Measurements from ENCODE around the gene PLEKHA7. TPM values are rescaled to one million over a fixed set of nuclear protein-coding genes. Genes with fewer than 3 reads are reported as not detected.

The PLEKHA7 gene
- polyA plus RNA-seq, 6 donors from 2014 or later, result 0.15 to 0.16 TPM; not detected in 4

- Mint-ChIP-seq H3K27me3 (peaks cover 11 to 15% (median 13%) of the 10 kb centered on the region in 3 donors), H3K36me3 (no peaks in the 10 kb centered on the region), H3K27ac (no peak overlapping the region), H3K9me3 (no peaks in the 10 kb centered on the region), H3K4me1 (no peaks in the 10 kb centered on the region), H3K4me3 (no peak overlapping the region)
- DNase-seq (no peak), ATAC-seq (ENCODE audit: low read depth in 2 of 2) (no peak)
Measured at GRCh38 chr11:16935518-16936302, 78.5 kb downstream of the PLEKHA7 start.

GRCh38 chr11:16933756-16934603 is 80.2 kb downstream of the PLEKHA7 start:
- Mint-ChIP-seq H3K27me3 (peaks cover 11 to 15% (median 13%) of the 10 kb centered on the region in 3 donors), H3K4me1 (no peaks in the 10 kb centered on the region)

DNA sequence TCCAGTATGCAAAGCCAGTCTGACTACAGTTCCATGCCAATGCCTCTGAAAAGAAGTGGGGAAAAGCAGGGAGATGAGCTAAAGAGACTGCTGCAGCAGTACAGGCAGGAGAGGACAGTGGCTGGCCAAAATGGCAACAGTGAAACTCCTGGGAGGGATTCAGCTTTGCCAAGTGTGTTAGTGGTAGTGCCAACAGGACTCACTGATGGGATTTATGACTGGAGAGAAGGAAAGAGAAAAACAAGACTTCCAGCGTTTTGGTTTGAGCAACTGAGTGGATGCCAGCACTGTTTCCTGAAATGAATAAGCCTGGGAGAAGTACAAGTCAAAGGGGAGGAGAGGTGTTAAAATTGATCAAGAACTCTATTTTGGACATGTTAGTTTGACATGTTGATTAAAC is 80.9 kb downstream of the PLEKHA7 start:
- ATAC-seq (ENCODE audit: low read depth in 2 of 2), result no peak
- peaks cover 11 to 15% (median 13%) of the 10 kb centered on the region in 3 donors for H3K27me3 Mint-ChIP-seq

More at GRCh38 chr11:16933756-16934603, 80.2 kb downstream of the PLEKHA7 start:
- no peak for ATAC-seq (ENCODE audit: low read depth in 2 of 2)
- Mint-ChIP-seq H3K4me3 (no peak overlapping the region), H3K27ac (no peak overlapping the region), H3K9me3 (no peaks in the 10 kb centered on the region), H3K36me3 (no peaks in the 10 kb centered on the region)
- no peak for DNase-seq

GRCh38 chr11:16928044-16928443 is 86.2 kb downstream of the PLEKHA7 start:
- ATAC-seq (ENCODE audit: low read depth in 2 of 2), result no peak
- Mint-ChIP-seq H3K4me1 (peaks cover 15 to 27% (median 25%) of the 10 kb centered on the region in 3 donors), H3K36me3 (peaks cover 4 to 5% of the 10 kb centered on the region in 2 donors), H3K27me3 (peaks cover 25 to 40% (median 38%) of the 10 kb centered on the region in 3 donors), H3K27ac (no peak overlapping the region), H3K9me3 (no peaks in the 10 kb centered on the region), H3K4me3 (no peak overlapping the region)
- DNase-seq, result no peak

More for the DNA sequence above, 80.9 kb downstream of the PLEKHA7 start:
- DNase-seq, result no peak
- Mint-ChIP-seq H3K36me3 (no peaks in the 10 kb centered on the region), H3K4me3 (no peak overlapping the region), H3K27ac (no peak overlapping the region), H3K9me3 (no peaks in the 10 kb centered on the region), H3K4me1 (no peaks in the 10 kb centered on the region)

DNA sequence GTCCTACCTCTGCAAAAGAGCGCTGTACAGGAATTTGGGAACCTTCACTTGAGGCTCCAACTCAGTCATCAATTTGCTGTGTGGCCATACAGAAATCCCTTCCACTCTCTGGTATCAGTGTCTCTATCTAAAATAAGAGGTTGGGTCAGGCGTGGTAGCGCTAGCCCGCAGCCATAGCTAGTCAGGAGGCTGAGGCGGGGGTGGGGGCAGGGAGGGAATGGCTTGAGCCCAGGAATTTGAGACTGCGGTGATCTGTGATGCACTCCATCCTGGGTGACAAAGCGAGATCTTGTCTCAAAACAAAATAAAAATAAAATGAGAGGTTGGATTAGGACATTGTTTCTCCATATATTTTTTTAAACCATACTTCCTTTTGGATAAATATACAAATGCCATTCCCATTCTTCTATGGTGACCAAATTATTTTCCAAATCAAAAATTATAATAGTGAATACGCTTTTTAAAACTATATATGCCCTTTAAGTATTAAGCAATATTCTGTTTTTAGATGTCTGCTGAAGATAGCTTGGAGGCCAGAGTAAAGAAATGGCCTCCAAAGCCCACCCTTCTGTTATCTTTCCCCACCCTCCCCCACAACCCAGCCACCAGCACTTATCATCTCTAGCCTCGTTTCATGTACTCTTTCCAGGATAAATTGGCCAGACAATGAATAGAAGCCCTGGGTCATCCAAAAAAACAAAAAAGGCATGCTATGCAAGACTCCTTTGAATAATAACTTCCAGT is 87.2 kb downstream of the PLEKHA7 start:
- Mint-ChIP-seq H3K27me3 (peaks cover 18 to 42% (median 38%) of the 10 kb centered on the region in 3 donors), H3K4me3 (peak overlapping the region in 1 of 8 donors; percentile 20), H3K27ac (no peak overlapping the region)

DNA sequence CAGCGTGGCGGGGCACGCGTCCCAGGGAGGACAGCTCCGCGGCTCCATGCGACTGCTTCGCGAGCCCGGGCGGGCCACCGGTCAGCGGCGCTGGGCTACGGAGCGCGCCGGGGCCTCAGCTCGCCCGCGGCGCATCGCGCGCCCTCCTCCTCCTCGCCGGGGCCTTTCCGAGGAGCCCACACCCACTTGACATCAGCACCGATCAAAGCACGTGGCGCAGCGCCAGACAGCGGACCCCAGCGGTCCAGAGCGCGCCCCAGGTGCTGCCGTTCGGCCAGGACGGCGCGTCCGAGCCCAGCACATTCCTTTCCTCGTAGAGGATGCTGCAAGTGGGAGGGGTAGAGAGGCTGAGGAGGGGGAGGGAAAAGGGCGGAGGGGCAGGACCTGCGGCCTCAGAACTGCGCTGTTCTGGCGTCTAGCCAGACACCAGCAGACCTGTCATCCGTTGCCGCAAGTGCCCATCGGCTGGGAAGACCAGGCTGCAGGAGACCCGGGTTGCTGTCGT is 88.6 kb downstream of the PLEKHA7 start:
- peaks cover 4 to 5% of the 10 kb centered on the region in 2 donors for H3K36me3 Mint-ChIP-seq
- H3K27me3 Mint-ChIP-seq, result peaks cover 24 to 42% (median 38%) of the 10 kb centered on the region in 3 donors
- peak overlapping the region; percentile 55 to 89 (median 77) for H3K4me3 Mint-ChIP-seq
- peaks cover 15 to 27% (median 27%) of the 10 kb centered on the region in 3 donors for H3K4me1 Mint-ChIP-seq
- no peak for DNase-seq
- peak overlapping the region in 1 of 6 donors; percentile 7 for H3K27ac Mint-ChIP-seq
- no peaks in the 10 kb centered on the region for H3K9me3 Mint-ChIP-seq
- ATAC-seq (ENCODE audit: low read depth in 2 of 2), result peak; percentile 34 to 38

More for the DNA sequence above, 87.2 kb downstream of the PLEKHA7 start:
- H3K9me3 Mint-ChIP-seq, result no peaks in the 10 kb centered on the region
- DNase-seq (no peak), ATAC-seq (ENCODE audit: low read depth in 2 of 2) (no peak)
- H3K36me3 Mint-ChIP-seq, result peaks cover 4 to 5% of the 10 kb centered on the region in 2 donors
- H3K4me1 Mint-ChIP-seq, result peaks cover 15 to 27% (median 27%) of the 10 kb centered on the region in 3 donors

DNA sequence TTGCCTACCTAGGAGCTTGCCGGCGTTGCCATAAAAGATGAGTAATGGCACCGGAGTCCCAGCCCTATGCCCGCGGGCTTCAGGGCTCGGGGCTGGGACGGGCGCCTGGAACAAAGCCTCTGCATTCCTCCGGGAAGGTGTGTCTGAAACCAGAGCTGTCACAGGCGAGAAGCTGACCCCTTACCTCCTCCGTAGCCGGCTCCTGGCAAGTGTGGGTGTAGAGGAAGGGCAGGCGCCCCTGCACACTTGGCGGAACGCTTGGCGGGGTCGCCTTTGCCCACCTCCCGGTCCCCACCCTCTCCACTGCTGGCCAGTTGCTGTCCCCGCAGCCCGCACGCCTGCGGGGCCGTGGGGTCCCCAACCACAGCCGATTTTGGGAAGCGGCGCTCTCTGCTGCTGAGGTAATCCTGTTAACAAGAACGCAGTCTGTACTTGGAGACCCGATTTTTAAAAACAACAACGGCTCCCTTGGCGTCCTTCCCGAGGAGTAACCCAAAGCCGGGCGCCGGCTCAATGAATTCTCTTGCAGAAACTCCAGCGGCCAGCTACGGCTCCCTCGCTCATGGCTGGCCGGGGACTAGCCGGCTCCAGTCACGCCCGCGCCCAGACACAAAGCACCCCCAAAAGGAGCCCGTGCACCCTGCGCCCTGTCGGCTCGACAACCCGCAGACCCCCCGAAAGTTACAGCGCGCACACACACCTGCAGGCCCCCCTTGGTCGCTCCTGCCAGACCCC is 89.2 kb downstream of the PLEKHA7 start:
- peak overlapping the region in 1 of 6 donors; percentile 56 for H3K27ac Mint-ChIP-seq
- ATAC-seq (ENCODE audit: low read depth in 2 of 2) (peak in 1 of 2 donors; percentile 6), DNase-seq (no peak)
- H3K4me1 Mint-ChIP-seq, result peaks cover 15 to 27% (median 27%) of the 10 kb centered on the region in 3 donors
- peaks cover 4 to 5% of the 10 kb centered on the region in 2 donors for H3K36me3 Mint-ChIP-seq
- H3K9me3 Mint-ChIP-seq, result no peaks in the 10 kb centered on the region
- peak overlapping the region; percentile 55 to 87 (median 81) for H3K4me3 Mint-ChIP-seq
- H3K27me3 Mint-ChIP-seq, result peaks cover 24 to 44% (median 42%) of the 10 kb centered on the region in 3 donors

- peak; percentile 23 for DNase-seq
- ATAC-seq (ENCODE audit: low read depth in 2 of 2), result peak; percentile 83 to 87
- Mint-ChIP-seq H3K36me3 (peaks cover 4 to 5% of the 10 kb centered on the region in 2 donors), H3K27me3 (peaks cover 24 to 44% (median 42%) of the 10 kb centered on the region in 3 donors), H3K27ac (peak overlapping the region in 3 of 6 donors; percentile 5 to 92 (median 14)), H3K9me3 (no peaks in the 10 kb centered on the region), H3K4me1 (peaks cover 15 to 27% (median 27%) of the 10 kb centered on the region in 3 donors), H3K4me3 (peak overlapping the region; percentile 55 to 87 (median 81))
Measured at GRCh38 chr11:16924462-16924825, 89.8 kb downstream of the PLEKHA7 start.

DNA sequence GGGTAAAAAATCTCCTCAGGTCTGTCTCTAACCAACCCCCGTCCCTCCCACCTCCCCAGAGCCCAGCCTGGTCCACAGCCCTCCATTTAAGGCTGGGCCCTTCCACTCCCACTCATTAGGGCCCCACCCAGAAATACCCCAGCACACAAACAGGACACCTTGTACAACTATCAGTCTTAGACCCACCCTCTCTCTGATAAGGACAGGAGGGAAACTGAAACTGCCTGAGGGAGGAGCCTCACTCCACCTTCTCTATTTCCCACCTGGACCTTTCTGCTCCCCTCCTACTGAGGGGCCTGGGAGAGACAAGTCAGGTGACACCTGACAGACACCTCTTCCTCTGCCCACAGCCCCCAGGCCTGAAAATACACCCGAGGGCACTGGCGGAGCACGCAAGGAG is 90.2 kb downstream of the PLEKHA7 start:
- peak; percentile 7 for DNase-seq
- H3K27me3 Mint-ChIP-seq, result peaks cover 24 to 44% (median 42%) of the 10 kb centered on the region in 3 donors

DNA sequence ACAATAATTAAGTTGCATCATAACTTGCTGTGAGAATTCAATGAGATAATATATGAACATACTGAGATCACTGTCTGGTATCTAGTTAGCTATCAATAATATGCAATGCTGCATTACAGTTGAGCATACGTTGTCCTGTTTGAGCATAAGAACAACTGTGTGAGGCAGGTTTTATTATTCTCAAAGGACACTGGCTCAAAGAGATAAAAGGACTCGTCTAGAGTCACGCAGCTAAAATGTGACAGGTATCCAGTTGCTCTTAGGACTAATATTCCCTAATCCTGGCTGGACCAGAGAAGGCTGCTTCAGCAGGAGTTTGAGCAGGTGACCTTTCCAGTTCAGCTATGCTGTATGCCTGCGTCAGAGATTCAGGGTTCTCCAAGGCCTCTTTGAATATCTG is 92.5 kb downstream of the PLEKHA7 start:
- H3K36me3 Mint-ChIP-seq, result peaks cover 4 to 5% of the 10 kb centered on the region in 2 donors
- ATAC-seq (ENCODE audit: low read depth in 2 of 2) (no peak), DNase-seq (no peak)
- no peak overlapping the region for H3K27ac Mint-ChIP-seq
- H3K4me3 Mint-ChIP-seq, result no peak overlapping the region
- H3K4me1 Mint-ChIP-seq, result peaks cover 15 to 27% (median 27%) of the 10 kb centered on the region in 3 donors
- H3K9me3 Mint-ChIP-seq, result peaks cover 0 to 5% (median 0%) of the 10 kb centered on the region in 7 donors
- H3K27me3 Mint-ChIP-seq, result peaks cover 18 to 39% (median 36%) of the 10 kb centered on the region in 3 donors

More for the DNA sequence above, 90.2 kb downstream of the PLEKHA7 start:
- H3K4me1 Mint-ChIP-seq, result peaks cover 15 to 27% (median 27%) of the 10 kb centered on the region in 3 donors
- peak overlapping the region; percentile 55 to 87 (median 81) for H3K4me3 Mint-ChIP-seq
- H3K27ac Mint-ChIP-seq, result peak overlapping the region in 1 of 6 donors; percentile 92
- H3K9me3 Mint-ChIP-seq, result no peaks in the 10 kb centered on the region
- ATAC-seq (ENCODE audit: low read depth in 2 of 2), result peak; percentile 45 to 58
- H3K36me3 Mint-ChIP-seq, result peaks cover 4 to 5% of the 10 kb centered on the region in 2 donors

DNA sequence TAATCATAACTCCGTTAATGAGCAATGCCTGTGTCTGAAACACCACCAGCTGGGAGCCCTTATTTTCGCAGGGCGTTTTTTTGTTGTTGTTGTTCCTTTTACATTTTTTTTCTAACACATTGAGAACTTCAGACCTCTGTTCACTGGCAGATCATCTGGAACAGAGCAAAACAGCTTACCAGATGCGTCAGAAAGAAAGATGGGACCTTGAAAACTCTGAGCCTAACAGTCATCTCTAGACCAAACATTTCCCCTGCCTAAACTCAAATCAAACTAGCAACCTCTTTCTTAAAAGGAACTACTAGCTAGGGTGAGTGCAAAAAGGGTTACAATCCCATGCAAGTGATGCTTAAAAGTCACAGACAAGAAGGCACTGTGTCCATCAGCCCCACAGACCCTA is 93.2 kb downstream of the PLEKHA7 start:
- Mint-ChIP-seq H3K9me3 (peaks cover 0 to 5% (median 0%) of the 10 kb centered on the region in 7 donors), H3K27me3 (peaks cover 12 to 34% (median 30%) of the 10 kb centered on the region in 3 donors), H3K4me1 (peaks cover 11 to 25% (median 23%) of the 10 kb centered on the region in 3 donors), H3K36me3 (peaks cover under 1 to 2% of the 10 kb centered on the region in 2 donors), H3K27ac (no peak overlapping the region), H3K4me3 (no peak overlapping the region)
- ATAC-seq (ENCODE audit: low read depth in 2 of 2), result no peak
- no peak for DNase-seq

GRCh38 chr11:16920559-16920958 is 93.7 kb downstream of the PLEKHA7 start:
- Mint-ChIP-seq H3K4me3 (no peak overlapping the region), H3K9me3 (peaks cover 0 to 5% (median 0%) of the 10 kb centered on the region in 7 donors)

More at GRCh38 chr11:16920559-16920958, 93.7 kb downstream of the PLEKHA7 start:
- no peaks in the 10 kb centered on the region for H3K36me3 Mint-ChIP-seq
- H3K27ac Mint-ChIP-seq, result no peak overlapping the region
- ATAC-seq (ENCODE audit: low read depth in 2 of 2), result no peak
- H3K4me1 Mint-ChIP-seq, result peaks cover 9 to 23% (median 18%) of the 10 kb centered on the region in 3 donors
- H3K27me3 Mint-ChIP-seq, result peaks cover 11 to 30% (median 25%) of the 10 kb centered on the region in 3 donors
- no peak for DNase-seq
